ENCODE measurements around the gene ZNF419. TPM values are rescaled to one million over a fixed set of nuclear protein-coding genes. Genes with fewer than 3 reads are reported as not detected.
A peak's percentile ranks its signal among the peaks of the same experiment; 100 is the strongest.
"Not testable (repeated sequence)": the region's sequence is repeated elsewhere in the genome, so short reads cannot be mapped to it uniquely, and the experiment has no call there.

Gene ZNF419
- total and polyA plus RNA-seq, 5 donors from 2014 or later = 5.9 to 11.0 (median 8.9) TPM

DNA sequence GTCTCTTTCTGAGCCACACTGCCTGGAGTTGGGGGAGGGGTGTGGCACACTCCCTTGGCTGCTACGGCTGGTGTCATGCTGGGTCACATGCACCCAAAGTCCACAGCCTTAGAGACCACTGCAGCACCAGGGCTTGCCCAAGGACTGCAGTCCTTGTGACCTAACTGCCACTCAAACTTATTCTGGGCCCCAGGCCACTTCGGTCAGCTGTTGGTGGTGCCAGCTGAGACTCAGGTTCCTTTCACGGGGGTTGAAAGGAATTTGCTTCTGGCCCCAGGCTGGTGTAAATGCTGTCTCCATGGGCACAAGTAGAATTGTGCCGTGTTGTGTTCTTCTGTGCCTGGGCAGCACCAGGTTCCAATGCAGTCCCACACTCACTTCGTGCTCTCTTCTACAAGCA, 21.1 kb upstream of the ZNF419 start:
- Mint-ChIP-seq H3K27ac (no peak overlapping the region), H3K27me3 (no peaks in the 10 kb centered on the region), H3K4me3 (no peak overlapping the region), H3K9me3 (peaks cover 4 to 61% (median 20%) of the 10 kb centered on the region in 7 donors), H3K36me3 (peaks cover 12% of the 10 kb centered on the region), H3K4me1 (no peaks in the 10 kb centered on the region)
- Histone ChIP-seq H3K4me1 (ENCODE audit: control insufficient read depth, insufficient read depth, low read length, poor library complexity, severe bottlenecking) (no peaks in the 10 kb centered on the region), H3K27me3 (ENCODE audit: control insufficient read depth, insufficient read depth, low read length) (no peaks in the 10 kb centered on the region), H3K36me3 (ENCODE audit: control insufficient read depth, insufficient read depth, low read length) (no peaks in the 10 kb centered on the region), H3K27ac (ENCODE audit: insufficient read depth, low read length, poor library complexity, severe bottlenecking) (no peak overlapping the region), H3K9me3 (ENCODE audit: control insufficient read depth in 2 of 2, low read length in 2 of 2) (peaks cover 55 to 57% of the 10 kb centered on the region in 2 experiments), H3K4me3 (ENCODE audit: low read depth, low read length) (no peak overlapping the region)
- no peak for DNase-seq
- no peak for ATAC-seq (ENCODE audit: low read depth in 2 of 2)

DNA sequence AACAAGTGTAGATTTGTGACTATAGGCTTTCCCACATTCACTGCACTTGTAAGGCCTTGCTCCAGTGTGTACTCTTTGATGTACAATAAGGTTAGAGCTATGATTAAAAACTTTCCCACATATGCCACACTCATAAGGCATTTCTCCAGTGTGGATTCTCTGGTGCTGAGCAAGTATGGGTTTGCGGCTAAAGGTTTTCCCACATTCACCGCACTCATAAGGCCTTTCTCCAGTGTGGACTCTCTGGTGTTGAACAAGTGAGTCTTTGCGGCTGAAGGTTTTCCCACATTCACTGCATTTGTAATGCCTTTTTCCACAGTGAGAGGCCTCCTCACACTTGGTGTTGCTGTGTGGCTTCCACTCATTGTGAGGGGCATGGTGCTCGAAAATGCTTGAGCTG, 13.9 kb upstream of the ZNF419 start:
- H3K36me3 Mint-ChIP-seq = peaks cover 30% of the 10 kb centered on the region
- H3K4me3 ChIP-seq (ENCODE audit: low read depth, low read length) = no peak overlapping the region
- H3K27ac Mint-ChIP-seq = no peak overlapping the region

DNA sequence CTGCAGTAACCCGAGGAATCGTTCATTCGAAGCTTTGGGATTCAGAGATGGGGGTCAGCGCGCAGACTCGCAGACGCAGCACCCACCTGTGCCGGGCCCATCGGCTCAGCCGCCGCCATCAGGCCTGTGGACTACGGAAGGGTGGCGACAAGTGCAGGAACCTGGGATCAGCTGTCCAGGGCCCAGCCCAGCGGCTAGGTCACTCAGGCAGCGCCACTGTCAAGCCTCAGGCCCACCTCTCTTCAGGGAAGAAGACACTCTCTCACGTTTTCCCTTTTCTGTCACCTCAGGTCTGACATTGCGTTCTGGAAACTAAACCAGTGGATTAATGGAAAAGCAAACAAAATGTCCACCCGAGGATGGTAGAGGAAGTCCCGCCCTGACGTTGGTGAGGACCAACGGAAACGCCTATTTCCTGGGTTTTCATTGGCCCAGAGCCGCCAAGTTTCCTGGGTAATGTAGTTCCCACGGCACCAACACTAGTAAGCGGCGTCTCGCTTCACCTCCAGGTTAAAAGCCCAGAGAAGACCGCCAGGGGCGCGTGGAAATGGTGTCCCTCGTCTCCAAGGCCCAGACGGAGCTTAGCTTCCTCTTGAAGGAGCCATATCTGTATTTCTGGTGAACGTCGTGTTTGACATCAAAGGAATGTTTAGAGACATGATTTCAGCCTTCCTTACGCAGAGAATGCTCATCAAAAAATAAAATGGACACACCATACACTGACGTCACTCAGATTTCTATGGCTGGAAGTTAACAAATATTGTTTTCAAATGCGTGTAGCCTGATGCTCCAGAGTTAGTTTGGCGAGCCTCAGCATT, 10.2 kb upstream of the ZNF419 start, which contains the start of gene ZNF772:
ZNF772 (minus strand) TSS at position 376 of the 818 bp plus-strand sequence; CDS start at position 119, 257 bp downstream.
- Histone ChIP-seq H3K27me3 (ENCODE audit: control insufficient read depth, insufficient read depth, low read length) (peaks cover 1% of the 10 kb centered on the region), H3K4me3 (ENCODE audit: low read depth, low read length) (peak within 1 kb of the TSS; percentile 88), H3K4me1 (ENCODE audit: control insufficient read depth, insufficient read depth, low read length, poor library complexity, severe bottlenecking) (peaks cover 10% of the 10 kb centered on the region), H3K36me3 (ENCODE audit: control insufficient read depth, insufficient read depth, low read length) (peaks cover 20% of the 10 kb centered on the region), H3K27ac (ENCODE audit: insufficient read depth, low read length, poor library complexity, severe bottlenecking) (peak within 1 kb of the TSS; percentile 64), H3K9me3 (ENCODE audit: control insufficient read depth in 2 of 2, low read length in 2 of 2) (peaks cover 60 to 68% of the 10 kb centered on the region in 2 experiments)
- Mint-ChIP-seq H3K27ac (peak within 1 kb of the TSS; percentile 86 to 90 (median 88)), H3K9me3 (peaks cover 3 to 64% (median 49%) of the 10 kb centered on the region in 7 donors), H3K4me1 (peaks cover 5 to 19% (median 8%) of the 10 kb centered on the region in 4 donors), H3K4me3 (peak within 1 kb of the TSS; percentile 81 to 93 (median 92)), H3K36me3 (peaks cover 24% of the 10 kb centered on the region), H3K27me3 (no peaks in the 10 kb centered on the region)
- peak; percentile 99 for ATAC-seq (ENCODE audit: low read depth in 2 of 2)
- peak; percentile 78 to 95 (median 87) for DNase-seq

More for the DNA sequence above, 13.9 kb upstream of the ZNF419 start:
- H3K4me1 Mint-ChIP-seq = peaks cover 5 to 19% (median 8%) of the 10 kb centered on the region in 4 donors
- peaks cover 3 to 90% (median 54%) of the 10 kb centered on the region in 7 donors for H3K9me3 Mint-ChIP-seq
- Histone ChIP-seq H3K9me3 (ENCODE audit: control insufficient read depth in 2 of 2, low read length in 2 of 2) (peaks cover 84 to 86% of the 10 kb centered on the region in 2 experiments), H3K36me3 (ENCODE audit: control insufficient read depth, insufficient read depth, low read length) (peaks cover 20% of the 10 kb centered on the region), H3K27ac (ENCODE audit: insufficient read depth, low read length, poor library complexity, severe bottlenecking) (no peak overlapping the region), H3K4me1 (ENCODE audit: control insufficient read depth, insufficient read depth, low read length, poor library complexity, severe bottlenecking) (peaks cover 10% of the 10 kb centered on the region), H3K27me3 (ENCODE audit: control insufficient read depth, insufficient read depth, low read length) (no peaks in the 10 kb centered on the region)
- H3K4me3 Mint-ChIP-seq = no peak overlapping the region
- ATAC-seq (ENCODE audit: low read depth in 2 of 2) = no peak
- DNase-seq = no peak
- no peaks in the 10 kb centered on the region for H3K27me3 Mint-ChIP-seq

DNA sequence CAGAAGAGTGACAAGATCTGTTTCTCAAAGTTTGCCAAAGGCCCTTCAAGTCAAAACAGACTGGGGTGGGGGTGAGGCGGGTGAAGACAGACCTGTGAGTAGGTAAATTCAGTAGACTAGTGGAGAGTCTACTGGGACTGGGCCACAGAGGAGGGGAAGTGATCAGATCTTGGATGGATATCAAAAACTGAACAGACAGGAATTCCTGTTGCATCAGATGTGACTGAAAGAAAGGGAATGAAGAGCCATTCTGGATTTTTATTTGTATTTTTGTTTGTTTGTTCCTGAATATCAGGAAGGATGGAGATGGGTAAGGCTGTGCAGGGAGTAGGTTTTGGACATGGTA, 722 bp downstream of the ZNF419 start:
- Histone ChIP-seq H3K9me3 (ENCODE audit: control insufficient read depth in 2 of 2, low read length in 2 of 2) (peaks cover 13 to 25% of the 10 kb centered on the region in 2 experiments), H3K36me3 (ENCODE audit: control insufficient read depth, insufficient read depth, low read length) (peaks cover 27% of the 10 kb centered on the region)
- not testable (repeated sequence) for H3K27ac ChIP-seq (ENCODE audit: insufficient read depth, low read length, poor library complexity, severe bottlenecking); H3K27me3 Mint-ChIP-seq; H3K4me1 ChIP-seq (ENCODE audit: control insufficient read depth, insufficient read depth, low read length, poor library complexity, severe bottlenecking); DNase-seq; ATAC-seq (ENCODE audit: low read depth in 2 of 2); H3K27me3 ChIP-seq (ENCODE audit: control insufficient read depth, insufficient read depth, low read length); H3K4me3 ChIP-seq (ENCODE audit: low read depth, low read length)
- peaks cover 45% of the 10 kb centered on the region for H3K36me3 Mint-ChIP-seq
- peak overlapping the region; percentile 80 to 92 (median 84) for H3K4me3 Mint-ChIP-seq
- H3K27ac Mint-ChIP-seq = peak overlapping the region in 2 of 3 donors; percentile 62 to 80
- peaks cover 5 to 21% (median 13%) of the 10 kb centered on the region in 4 donors for H3K4me1 Mint-ChIP-seq
- H3K9me3 Mint-ChIP-seq = peaks cover 8 to 42% (median 19%) of the 10 kb centered on the region in 7 donors

DNA sequence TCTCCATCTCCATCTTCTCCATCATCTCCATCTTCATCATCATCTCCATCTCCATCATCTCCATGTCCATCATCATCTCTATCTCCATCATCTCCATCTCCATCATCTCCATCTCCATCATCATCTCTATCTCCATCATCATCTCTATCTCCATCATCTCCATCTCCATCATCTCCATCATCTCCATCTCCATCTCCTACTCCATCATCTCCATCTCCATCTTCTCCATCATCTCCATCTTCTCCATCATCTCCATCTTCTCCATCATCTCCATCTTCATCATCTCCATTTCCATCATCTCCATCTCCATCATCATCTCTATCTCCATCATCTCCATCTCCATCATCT, 11.8 kb downstream of the ZNF419 start:
- Mint-ChIP-seq H3K36me3 (peaks cover 45% of the 10 kb centered on the region), H3K9me3 (peaks cover 2 to 68% (median 41%) of the 10 kb centered on the region in 7 donors), H3K4me1 (peaks cover 5 to 29% (median 15%) of the 10 kb centered on the region in 4 donors), H3K27ac (peak overlapping the region; percentile 64 to 83 (median 81)), H3K4me3 (peak overlapping the region; percentile 60 to 89 (median 74))
- H3K27me3 Mint-ChIP-seq; H3K27me3 ChIP-seq (ENCODE audit: control insufficient read depth, insufficient read depth, low read length); ATAC-seq (ENCODE audit: low read depth in 2 of 2); H3K4me1 ChIP-seq (ENCODE audit: control insufficient read depth, insufficient read depth, low read length, poor library complexity, severe bottlenecking): not testable (repeated sequence)
- H3K4me3 ChIP-seq (ENCODE audit: low read depth, low read length) = peak overlapping the region; percentile 13
- peaks cover 23% of the 10 kb centered on the region for H3K36me3 ChIP-seq (ENCODE audit: control insufficient read depth, insufficient read depth, low read length)
- DNase-seq = peak in 1 of 3 donors; percentile 16
- H3K27ac ChIP-seq (ENCODE audit: insufficient read depth, low read length, poor library complexity, severe bottlenecking) = peak overlapping the region; percentile 78
- peaks cover 52 to 81% of the 10 kb centered on the region in 2 experiments for H3K9me3 ChIP-seq (ENCODE audit: control insufficient read depth in 2 of 2, low read length in 2 of 2)

DNA sequence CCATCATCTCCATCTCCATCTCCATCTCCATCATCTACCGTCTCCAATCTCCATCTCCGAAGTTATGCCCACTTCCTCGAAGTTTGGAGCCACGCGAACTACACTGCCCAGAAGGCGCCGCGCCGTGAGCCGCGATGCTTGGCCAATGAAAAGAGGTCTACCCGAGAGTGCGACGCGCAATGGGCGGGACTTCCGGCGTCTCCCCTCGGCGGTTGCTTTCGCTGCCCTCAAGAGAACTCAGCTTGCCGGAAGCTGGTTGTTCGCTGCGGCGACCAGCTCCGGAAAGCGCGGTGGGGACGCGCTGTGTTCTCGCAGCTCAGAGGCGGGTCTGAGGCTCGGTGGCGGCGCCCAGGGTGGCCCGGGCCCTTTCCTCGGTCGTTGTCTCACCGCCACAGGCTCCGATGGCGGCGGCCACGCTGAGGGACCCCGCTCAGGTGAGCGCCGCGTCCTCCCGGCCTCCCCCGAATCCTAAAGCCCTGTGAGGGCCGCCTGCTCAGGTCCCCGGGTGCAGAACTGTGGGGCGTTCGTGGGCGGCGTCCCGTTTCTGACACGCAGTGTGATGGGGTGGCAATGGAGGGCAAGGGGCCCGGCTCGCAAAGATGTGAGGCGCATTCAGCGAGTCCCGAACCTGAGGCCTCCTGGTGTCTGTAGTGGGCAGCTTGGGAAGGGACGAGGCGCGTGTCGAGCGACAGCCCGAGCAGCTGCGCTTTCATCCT, 12.3 kb downstream of the ZNF419 start, which contains the start of gene ZNF773:
ZNF773 (plus strand) TSS at position 259 of the 716 bp plus-strand sequence; CDS start at position 402, 143 bp downstream.
- peaks cover 5 to 29% (median 14%) of the 10 kb centered on the region in 4 donors for H3K4me1 Mint-ChIP-seq
- Histone ChIP-seq H3K4me3 (ENCODE audit: low read depth, low read length) (peak within 1 kb of the TSS; percentile 75), H3K36me3 (ENCODE audit: control insufficient read depth, insufficient read depth, low read length) (peaks cover 24% of the 10 kb centered on the region), H3K9me3 (ENCODE audit: control insufficient read depth in 2 of 2, low read length in 2 of 2) (peaks cover 48 to 79% of the 10 kb centered on the region in 2 experiments), H3K27ac (ENCODE audit: insufficient read depth, low read length, poor library complexity, severe bottlenecking) (peak within 1 kb of the TSS; percentile 78)
- ATAC-seq (ENCODE audit: low read depth in 2 of 2) (peak; percentile 96 to 97), DNase-seq (peak; percentile 87 to 99 (median 94))
- H3K27ac Mint-ChIP-seq = peak within 1 kb of the TSS; percentile 81 to 90 (median 83)
- not testable (repeated sequence) for H3K27me3 Mint-ChIP-seq; H3K27me3 ChIP-seq (ENCODE audit: control insufficient read depth, insufficient read depth, low read length); H3K4me1 ChIP-seq (ENCODE audit: control insufficient read depth, insufficient read depth, low read length, poor library complexity, severe bottlenecking)
- peaks cover 43% of the 10 kb centered on the region for H3K36me3 Mint-ChIP-seq
- H3K9me3 Mint-ChIP-seq = peaks cover 2 to 63% (median 44%) of the 10 kb centered on the region in 7 donors
- peak within 1 kb of the TSS; percentile 73 to 89 (median 88) for H3K4me3 Mint-ChIP-seq

DNA sequence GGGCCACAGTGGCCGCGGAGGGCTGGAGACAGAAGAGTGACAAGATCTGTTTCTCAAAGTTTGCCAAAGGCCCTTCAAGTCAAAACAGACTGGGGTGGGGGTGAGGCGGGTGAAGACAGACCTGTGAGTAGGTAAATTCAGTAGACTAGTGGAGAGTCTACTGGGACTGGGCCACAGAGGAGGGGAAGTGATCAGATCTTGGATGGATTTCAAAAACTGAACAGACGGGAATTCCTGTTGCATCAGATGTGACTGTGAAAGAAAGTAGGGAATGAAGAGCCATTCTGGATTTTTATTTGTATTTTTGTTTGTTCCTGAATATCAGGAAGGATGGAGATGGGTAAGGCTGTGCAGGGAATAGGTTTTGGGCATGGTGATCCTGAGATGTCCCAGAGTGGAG, 12.8 kb downstream of the ZNF419 start:
- not testable (repeated sequence) for ATAC-seq (ENCODE audit: low read depth in 2 of 2); H3K27ac ChIP-seq (ENCODE audit: insufficient read depth, low read length, poor library complexity, severe bottlenecking); H3K27me3 Mint-ChIP-seq; H3K27me3 ChIP-seq (ENCODE audit: control insufficient read depth, insufficient read depth, low read length); DNase-seq; H3K4me1 ChIP-seq (ENCODE audit: control insufficient read depth, insufficient read depth, low read length, poor library complexity, severe bottlenecking)
- Mint-ChIP-seq H3K4me3 (peak overlapping the region; percentile 73 to 89 (median 88)), H3K27ac (peak overlapping the region; percentile 63 to 90 (median 83)), H3K36me3 (peaks cover 45% of the 10 kb centered on the region), H3K4me1 (peaks cover 5 to 30% (median 14%) of the 10 kb centered on the region in 4 donors), H3K9me3 (peaks cover 2 to 63% (median 43%) of the 10 kb centered on the region in 7 donors)
- Histone ChIP-seq H3K9me3 (ENCODE audit: control insufficient read depth in 2 of 2, low read length in 2 of 2) (peaks cover 49 to 78% of the 10 kb centered on the region in 2 experiments), H3K36me3 (ENCODE audit: control insufficient read depth, insufficient read depth, low read length) (peaks cover 29% of the 10 kb centered on the region), H3K4me3 (ENCODE audit: low read depth, low read length) (peak overlapping the region; percentile 75)

Data from CD4-positive, CD25-positive, alpha-beta regulatory T cell (primary cell).